HepG2 (cell line): ENCODE data around the gene SYNE1. TPM values are rescaled to one million over a fixed set of nuclear protein-coding genes. Genes with fewer than 3 reads are reported as not detected.

Experiments
- ATAC-seq: fragments of 200-7000 bp; cut with Tn5 transposase; 3 replicates; pipeline ENCODE4 v1.9.1; 2020; ENCODE audit warnings: mild to moderate bottlenecking, moderate library complexity
- BruUV-seq: library from RNA; stranded (reverse); fragments of 400-500 nt; replicated peaks from 2 replicates; lab custom pipeline; 2021; lab: Mats Ljungman, UMichigan
- CTCF ChIA-PET: fragments of 300-600 bp; formaldehyde crosslinking; extraction: SDS; loops from one replicate; lab custom pipeline; 2021; ENCODE audit warnings: low total read pairs, inconsistent platforms, low intra/inter-chr PET ratio; lab: Yijun Ruan, JAX
- POLR2A ChIA-PET: fragments of 350-600 bp; sonication (Branson Sonifier 250); formaldehyde crosslinking; loops from one replicate; lab custom pipeline; 2020; ENCODE audit warnings: antibody characterized with exemption, inconsistent platforms; lab: Yijun Ruan, JAX
- DNase-seq: peaks from one replicate; pipeline ENCODE4 v3.0.0-alpha.2; 2015; ENCODE audit warnings: low spot score
- FAIRE-seq: peaks from 3 replicates; lab custom pipeline; 2011; peaks lifted over from hg19 to GRCh38; lab: Jason Lieb, UNC
- H2AFZ ChIP-seq: one replicate; pipeline ENCODE4 v1.6.1; 2011; ENCODE audit warnings: low read length, inconsistent platforms
- H3K27ac ChIP-seq: fragments of 300-600 bp; 3 replicates; pipeline ENCODE4 v1.8.0; 2011; ENCODE audit warnings: mixed run types, mild to moderate bottlenecking, mixed read lengths, low read length, inconsistent platforms; ENCODE audit not compliant: insufficient read depth; ENCODE audit errors: extremely low read length
- H3K27me3 ChIP-seq, 2 experiments: fragments of 200-600 bp in 1 of 2; 2 replicates in 1 of 2; 3 replicates in 1 of 2; pipeline versions ENCODE4 v1.6.0 to v1.8.0; 2011; ENCODE audit warnings: low read length in 2 of 2, mild to moderate bottlenecking in 2 of 2, moderate library complexity in 2 of 2, inconsistent platforms in 1 of 2; ENCODE audit not compliant: insufficient read depth in 2 of 2, control insufficient read depth in 1 of 2
- H3K36me3 ChIP-seq, 2 experiments: fragments of 200-600 bp in 1 of 2; replicated peaks in 1 of 2; 2 replicates in 1 of 2; 3 replicates in 1 of 2; pipeline versions ENCODE4 v1.5.1 to v1.8.0; 2011; ENCODE audit warnings: low read length in 2 of 2, inconsistent platforms in 1 of 2; ENCODE audit not compliant: insufficient read depth in 2 of 2, control insufficient read depth in 1 of 2
- H3K4me1 ChIP-seq: 2 replicates; pipeline ENCODE4 v1.5.1; 2012; ENCODE audit warnings: low read length, inconsistent platforms; ENCODE audit not compliant: insufficient read depth
- H3K4me2 ChIP-seq: 2 replicates; pipeline ENCODE4 v1.6.0; 2011; ENCODE audit warnings: low read depth, low read length, inconsistent platforms
- H3K4me3 ChIP-seq, 3 experiments: fragments of 200-600 bp in 1 of 3; sonication (generic), shearing (Covaris generic) in 1 of 3; replicated peaks in 1 of 3; 2 replicates each; pipeline ENCODE4 v1.5.1; 2011 to 2016; ENCODE audit warnings: low read length in 3 of 3, inconsistent platforms in 2 of 3, low read depth in 2 of 3, mild to moderate bottlenecking in 2 of 3, control low read depth in 1 of 3, mixed read lengths in 1 of 3; ENCODE audit not compliant: insufficient read depth in 1 of 3
- H3K79me2 ChIP-seq: one replicate; pipeline ENCODE4 v1.6.1; 2011; ENCODE audit warnings: low read length, inconsistent platforms; ENCODE audit not compliant: insufficient read depth
- H3K9ac ChIP-seq: 2 replicates; pipeline ENCODE4 v1.6.0; 2011; ENCODE audit warnings: mild to moderate bottlenecking, low read depth, low read length, inconsistent platforms; ENCODE audit not compliant: insufficient read depth
- H3K9me3 ChIP-seq: 2 replicates; pipeline ENCODE4 v1.5.1; 2012; ENCODE audit warnings: mild to moderate bottlenecking, low read length
- H4K20me1 ChIP-seq: 2 replicates; pipeline ENCODE4 v1.6.0; 2011; ENCODE audit warnings: inconsistent platforms, mild to moderate bottlenecking, low read length, moderate library complexity; ENCODE audit not compliant: insufficient read depth
- AKNA ChIP-seq: sonication (generic); formaldehyde crosslinking; IDR thresholded peaks from 2 replicates; pipeline ENCODE4 v1.4.0; 2020; ENCODE audit warnings: missing genetic modification reagents, borderline replicate concordance
- CTCF ChIP-seq: sonication (generic); formaldehyde crosslinking; IDR thresholded peaks from 2 replicates; pipeline ENCODE4 v1.5.0; 2020; ENCODE audit warnings: mild to moderate bottlenecking, missing genetic modification reagents, moderate library complexity
- FOXA1 ChIP-seq, 2 experiments: fragments of 450-650 bp in 1 of 2; sonication (generic) in 1 of 2; formaldehyde crosslinking in 1 of 2; IDR thresholded peaks; 2 replicates each; pipeline versions ENCODE4 v1.4.0 to v1.6.1; 2016 to 2020; ENCODE audit warnings: missing genetic modification reagents in 1 of 2
- MED13 ChIP-seq: sonication (generic); formaldehyde crosslinking; IDR thresholded peaks from 2 replicates; pipeline ENCODE4 v1.5.0; 2020; ENCODE audit warnings: missing genetic modification reagents
- MIXL1 ChIP-seq: IDR thresholded peaks from 2 replicates; pipeline ENCODE4 v1.6.1; 2016
- RAD21 ChIP-seq: fragments of 450-650 bp; formaldehyde crosslinking; IDR thresholded peaks from 2 replicates; pipeline ENCODE4 v1.5.0; 2020; ENCODE audit warnings: mild to moderate bottlenecking
- RCOR2 ChIP-seq: IDR thresholded peaks from 2 replicates; pipeline ENCODE4 v1.6.1; 2016; ENCODE audit warnings: missing biosample characterization, missing genetic modification reagents
- SMC3 ChIP-seq: IDR thresholded peaks from 2 replicates; pipeline ENCODE4 v1.6.1; 2011; ENCODE audit warnings: low read length, improper control_type of control experiment
- STAG1 ChIP-seq: sonication (generic); formaldehyde crosslinking; IDR thresholded peaks from 2 replicates; pipeline ENCODE4 v1.4.0; 2020; ENCODE audit warnings: missing genetic modification reagents
- TBP ChIP-seq: sonication (generic); formaldehyde crosslinking; IDR thresholded peaks from 2 replicates; pipeline ENCODE4 v1.5.0; 2020; ENCODE audit warnings: missing genetic modification reagents
- ZNF891 ChIP-seq: sonication (generic); formaldehyde crosslinking; IDR thresholded peaks from 2 replicates; pipeline ENCODE4 v1.5.0; 2020; ENCODE audit warnings: mild to moderate bottlenecking, missing genetic modification reagents
- WGBS: methylation state at CpG from one replicate; pipeline ENCODE4 v1.1.6; 2017; ENCODE audit warnings: low lambda C conversion rate; 5-methylcytosine and 5-hydroxymethylcytosine counted together
- in situ Hi-C: cut with HindIII; loops from 2 replicates; pipeline ENCODE4 v1.10.0; 2017; ENCODE audit warnings: low pct_unique_long_range_greater_than_20kb; ENCODE audit not compliant: extremely low pct_ligation_motif_present
- intact Hi-C: fragments of 100-400 bp; cut with micrococcal nuclease; formaldehyde crosslinking; loops from one replicate; pipeline ENCODE4 v1.10.0; 2022; ENCODE audit not compliant: unreplicated experiment
- polyA plus RNA-seq, 8 experiments: library from polyadenylated mRNA; depleted of rRNA in 3 of 8; stranded (reverse) in 7 of 8; unstranded in 1 of 8; fragments of >200 nt; fragmentation: Illumina TruSeq in 4 of 8; extraction: Trizol in 4 of 8; gene quantifications; 2 replicates each; pipeline versions ENCODE4 v1.2.1 to v1.2.3, GENCODE V29; 2011 to 2016; ENCODE audit warnings: low read depth in 4 of 8, missing spikeins in 1 of 8, mixed read lengths in 1 of 8; ENCODE audit not compliant: insufficient read depth in 1 of 8
- total RNA-seq, 5 experiments: library from RNA; depleted of rRNA; stranded (reverse); fragments of >200 nt; fragmentation: Illumina TruSeq; extraction: Trizol; gene quantifications; 2 replicates each; pipeline ENCODE4 v1.2.3, GENCODE V29; 2016; ENCODE audit warnings: low read depth in 1 of 5

The SYNE1 gene
- total and polyA plus RNA-seq, 2 of the 13 experiments (the other 11 are each of a cell fraction or from before 2014, with no cell fraction given) = 5.5 to 15.9 TPM

- DNase-seq = peak; percentile 63
- CTCF ChIA-PET = interaction anchor here (0.8 kb wide), 1 partner anchor 150 kb away, joined by 4 read pairs; no protein-coding TSS in a partner anchor
- ATAC-seq = peak; percentile 96
These were observed 280.5 kb downstream of the SYNE1 start for GRCh38 chr6:152356662-152357061.

More at GRCh38 chr6:152356662-152357061, 280.5 kb downstream of the SYNE1 start:
- 11% methylated on average over 2 of the region's 2 CpGs for WGBS
- intact Hi-C loops = loop anchor here (1.0 to 5.0 kb wide), 4 partner anchors 54 to 679 kb away; no protein-coding TSS in a partner anchor
- TF ChIP-seq RCOR2 (no peak), AKNA (CRISPR knock-in tag) (0 out of 2 replicates have a peak, but pooled peaks have one; percentile 49), SMC3 (peak; percentile 73), MED13 (CRISPR knock-in tag) (0 out of 2 replicates have a peak, but pooled peaks have one; percentile 29), RAD21 (CRISPR knock-in tag) (peak; percentile 76; the same call in 1 of the 2 replicates), TBP (CRISPR knock-in tag) (no peak), STAG1 (peak; percentile 91), CTCF (CRISPR knock-in tag) (peak; percentile 82), MIXL1 (CRISPR knock-in tag) (peak; percentile 49; the same call in 1 of the 2 replicates), FOXA1 (IDR thresholded peaks at IDR 0.05) (no peak), FOXA1 (CRISPR knock-in tag; IDR thresholded peaks at IDR 0.05) (peak; percentile 49; the same call in 1 of the 2 replicates), ZNF891 (CRISPR knock-in tag) (no peak)
- no peaks in the 10 kb centered on the region for H3K79me2 ChIP-seq
- H3K27ac ChIP-seq = no peak overlapping the region
- no peaks in the 10 kb centered on the region for H3K27me3 ChIP-seq
- H3K36me3 ChIP-seq = no peaks in the 10 kb centered on the region
- no peak overlapping the region for H3K4me3 ChIP-seq
- no peaks in the 10 kb centered on the region for H3K9me3 ChIP-seq
- POLR2A ChIA-PET = no interaction called here
- no peak overlapping the region for H3K9ac ChIP-seq
- H4K20me1 ChIP-seq = no peaks in the 10 kb centered on the region
- in situ Hi-C loops = no loop called here
- H3K4me1 ChIP-seq = no peaks in the 10 kb centered on the region
- no TSS peak for BruUV-seq
- FAIRE-seq = peak; percentile 92
- H3K4me2 ChIP-seq = no peak overlapping the region
- H2AFZ ChIP-seq = no peak overlapping the region
